HFFc6 (cell line): ENCODE data around the gene PRKACB. TPM values are rescaled to one million over a fixed set of nuclear protein-coding genes. Genes with fewer than 3 reads are reported as not detected.

ENCODE experiments used
- DNase-seq: peaks from one replicate; pipeline ENCODE4 v3.0.0-alpha.2; 2018
- H3K27ac Mint-ChIP-seq: 2 replicates; pipeline ENCODE4 v1.8.0; 2020; ENCODE audit warnings: mild to moderate bottlenecking, mixed read lengths
- H3K27me3 Mint-ChIP-seq: 2 replicates; pipeline ENCODE4 v1.8.0; 2021; ENCODE audit warnings: mild to moderate bottlenecking, moderate library complexity, mixed read lengths; ENCODE audit not compliant: insufficient read depth
- H3K36me3 Mint-ChIP-seq: 2 replicates; pipeline ENCODE4 v1.8.0; 2021; ENCODE audit warnings: low read depth, mixed read lengths
- H3K4me1 Mint-ChIP-seq: 2 replicates; pipeline ENCODE4 v1.8.0; 2020; ENCODE audit warnings: low read depth, mixed read lengths
- H3K4me3 Mint-ChIP-seq: 2 replicates; pipeline ENCODE4 v1.8.0; 2020; ENCODE audit warnings: mild to moderate bottlenecking, moderate library complexity, mixed read lengths
- H3K9me3 Mint-ChIP-seq: 2 replicates; pipeline ENCODE4 v1.8.0; 2020; ENCODE audit warnings: mild to moderate bottlenecking, mixed read lengths
- total RNA-seq, 6 experiments: library from RNA; stranded (reverse); fragmentation: NEBNext Ultra II Directional; extraction: Animal tissue kit (Norgen Biotek cat#: 25700); gene quantifications; 2 replicates in 1 of 6; 3 replicates in 5 of 6; pipeline ENCODE4 v1.2.3, GENCODE V29; 2021
- TF ChIP-seq, protein P1 (sequence below): fragments of 200-600 bp; sonication (generic); IDR thresholded peaks from 2 replicates; pipeline ENCODE4 v1.5.0; 2021; ENCODE audit warnings: antibody characterized with exemption, mild to moderate bottlenecking

The PRKACB gene
- total RNA-seq, 6 experiments from 2014 or later: 29.8 to 41.0 (median 36.7) TPM

DNA sequence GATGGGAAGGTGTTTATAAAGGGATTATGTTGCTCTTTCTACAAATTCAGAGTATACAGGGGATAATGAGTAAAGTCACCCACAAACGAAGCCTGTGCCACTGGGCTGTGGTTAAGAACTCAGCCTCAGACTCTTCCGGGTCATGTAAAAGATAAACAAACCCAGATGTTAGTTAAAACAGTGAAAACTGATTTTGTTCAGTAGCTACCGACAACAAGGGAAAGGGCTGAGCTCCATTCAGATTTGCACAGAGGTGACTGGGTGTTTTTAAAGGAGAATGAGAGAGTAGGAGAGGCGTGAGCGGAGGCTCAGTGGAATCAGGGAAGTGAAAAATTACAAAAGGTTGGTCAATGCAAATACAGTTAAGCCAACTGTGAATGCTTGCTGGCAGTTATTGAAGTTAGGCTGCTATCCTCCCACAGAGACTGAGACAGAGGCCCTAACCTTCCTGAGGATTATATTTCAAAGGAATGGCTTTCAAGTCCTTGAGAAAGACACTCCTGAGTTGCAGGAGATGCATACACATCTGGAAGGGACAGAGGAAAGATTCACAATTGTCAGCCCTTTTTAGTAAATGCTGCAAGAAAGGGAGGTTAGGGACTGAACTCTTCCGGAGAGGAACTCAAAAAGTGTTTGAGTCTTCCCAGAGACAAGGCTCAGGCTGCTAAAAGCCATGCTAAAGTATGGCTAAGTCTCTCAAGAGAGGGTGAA lies 127.5 kb downstream of the PRKACB start:
- Mint-ChIP-seq H3K27ac (no peak overlapping the region), H3K9me3 (no peaks in the 10 kb centered on the region), H3K4me1 (peaks cover 11% of the 10 kb centered on the region), H3K36me3 (no peaks in the 10 kb centered on the region), H3K27me3 (peaks cover 8% of the 10 kb centered on the region), H3K4me3 (no peak overlapping the region)
- DNase-seq: peak; percentile 18
- TF ChIP-seq, protein P1, sequence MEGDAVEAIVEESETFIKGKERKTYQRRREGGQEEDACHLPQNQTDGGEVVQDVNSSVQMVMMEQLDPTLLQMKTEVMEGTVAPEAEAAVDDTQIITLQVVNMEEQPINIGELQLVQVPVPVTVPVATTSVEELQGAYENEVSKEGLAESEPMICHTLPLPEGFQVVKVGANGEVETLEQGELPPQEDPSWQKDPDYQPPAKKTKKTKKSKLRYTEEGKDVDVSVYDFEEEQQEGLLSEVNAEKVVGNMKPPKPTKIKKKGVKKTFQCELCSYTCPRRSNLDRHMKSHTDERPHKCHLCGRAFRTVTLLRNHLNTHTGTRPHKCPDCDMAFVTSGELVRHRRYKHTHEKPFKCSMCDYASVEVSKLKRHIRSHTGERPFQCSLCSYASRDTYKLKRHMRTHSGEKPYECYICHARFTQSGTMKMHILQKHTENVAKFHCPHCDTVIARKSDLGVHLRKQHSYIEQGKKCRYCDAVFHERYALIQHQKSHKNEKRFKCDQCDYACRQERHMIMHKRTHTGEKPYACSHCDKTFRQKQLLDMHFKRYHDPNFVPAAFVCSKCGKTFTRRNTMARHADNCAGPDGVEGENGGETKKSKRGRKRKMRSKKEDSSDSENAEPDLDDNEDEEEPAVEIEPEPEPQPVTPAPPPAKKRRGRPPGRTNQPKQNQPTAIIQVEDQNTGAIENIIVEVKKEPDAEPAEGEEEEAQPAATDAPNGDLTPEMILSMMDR: no peak

DNA sequence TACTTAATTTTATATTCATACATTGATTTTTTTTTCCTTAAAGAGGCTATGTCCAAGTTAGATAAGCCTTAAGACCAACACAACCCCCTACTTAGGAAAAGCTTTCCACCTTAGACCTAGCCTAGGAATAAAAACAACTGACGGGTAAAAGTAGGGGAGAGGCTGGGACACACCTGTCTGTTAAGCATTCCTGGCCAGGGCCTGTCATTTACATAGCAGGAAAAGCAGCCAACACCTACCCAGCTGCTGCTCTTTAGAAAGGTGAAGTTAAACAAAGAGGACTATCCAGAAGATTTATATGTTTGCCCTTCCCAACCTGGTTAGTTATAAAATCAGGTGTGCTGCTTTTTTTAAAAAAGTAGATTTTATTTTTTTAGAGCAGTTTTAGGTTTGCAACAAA lies 128.3 kb downstream of the PRKACB start:
- Mint-ChIP-seq H3K9me3 (no peaks in the 10 kb centered on the region), H3K27me3 (peaks cover 10% of the 10 kb centered on the region), H3K36me3 (no peaks in the 10 kb centered on the region), H3K4me1 (peaks cover 11% of the 10 kb centered on the region), H3K4me3 (no peak overlapping the region), H3K27ac (no peak overlapping the region)
- TF ChIP-seq, protein P1: no peak
- DNase-seq: no peak

DNA sequence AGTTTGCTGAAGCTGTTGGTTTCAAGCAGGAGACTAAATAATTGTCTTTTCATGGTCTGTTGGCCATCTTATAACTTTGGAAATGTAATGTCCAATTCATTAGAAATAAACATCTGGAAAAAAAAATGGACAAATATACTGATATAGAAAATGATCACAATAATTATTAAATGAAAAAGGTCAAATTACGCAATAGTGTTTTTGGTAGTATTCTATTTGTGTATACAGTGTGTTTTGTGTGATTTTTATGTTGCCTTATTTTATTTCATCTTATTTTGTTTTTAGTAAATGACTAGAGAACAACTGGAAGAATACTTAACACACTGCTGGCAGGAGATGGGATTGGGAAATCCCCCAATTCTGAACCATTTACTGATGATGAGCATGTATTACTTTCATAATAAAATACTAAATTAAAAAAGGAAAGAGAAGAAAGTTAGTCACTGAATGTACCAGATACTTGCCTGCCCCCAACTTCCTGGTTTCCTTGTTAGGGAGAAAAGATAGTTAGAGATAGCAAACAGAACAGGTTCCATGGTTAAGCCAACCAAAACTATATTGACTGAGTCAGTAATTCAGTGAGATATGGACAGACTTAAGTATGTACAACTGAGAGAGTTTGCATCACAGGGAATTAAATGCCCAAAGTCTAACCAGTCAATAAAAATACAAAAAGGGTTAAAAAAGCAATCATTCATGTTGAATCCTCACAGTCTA lies 133.4 kb downstream of the PRKACB start:
- H3K4me1 Mint-ChIP-seq: peaks cover 14% of the 10 kb centered on the region
- H3K27me3 Mint-ChIP-seq: peaks cover 7% of the 10 kb centered on the region; the same call in 1 of the 2 replicates
- no peaks in the 10 kb centered on the region for H3K36me3 Mint-ChIP-seq
- TF ChIP-seq, protein P1: no peak
- no peak overlapping the region for H3K4me3 Mint-ChIP-seq
- H3K27ac Mint-ChIP-seq: no peak overlapping the region
- no peak for DNase-seq
- no peaks in the 10 kb centered on the region for H3K9me3 Mint-ChIP-seq

DNA sequence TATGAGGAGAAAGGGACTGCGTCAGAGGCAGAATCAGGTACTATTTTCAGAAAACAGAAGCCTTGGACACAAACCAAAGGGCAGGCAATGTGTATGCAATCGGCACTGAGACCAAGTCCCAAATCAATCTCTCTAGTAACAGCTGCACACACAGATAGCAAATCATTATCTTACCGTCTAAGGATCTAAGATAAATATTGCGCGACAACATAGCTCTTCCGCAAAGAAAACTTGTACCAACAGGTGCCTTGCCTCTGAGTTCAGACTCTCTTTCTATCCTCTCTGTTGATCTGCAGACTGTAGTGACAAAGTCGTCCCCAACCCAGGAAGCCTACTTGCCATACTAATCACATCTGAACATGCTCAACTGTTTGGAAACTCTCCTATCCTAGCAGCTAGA lies 134.8 kb downstream of the PRKACB start:
- peaks cover 20% of the 10 kb centered on the region for H3K4me1 Mint-ChIP-seq
- H3K4me3 Mint-ChIP-seq: no peak overlapping the region
- peaks cover 7% of the 10 kb centered on the region; the same call in 1 of the 2 replicates for H3K27me3 Mint-ChIP-seq
- no peaks in the 10 kb centered on the region for H3K36me3 Mint-ChIP-seq
- H3K27ac Mint-ChIP-seq: no peak overlapping the region
- DNase-seq: no peak
- TF ChIP-seq, protein P1: no peak
- H3K9me3 Mint-ChIP-seq: no peaks in the 10 kb centered on the region

DNA sequence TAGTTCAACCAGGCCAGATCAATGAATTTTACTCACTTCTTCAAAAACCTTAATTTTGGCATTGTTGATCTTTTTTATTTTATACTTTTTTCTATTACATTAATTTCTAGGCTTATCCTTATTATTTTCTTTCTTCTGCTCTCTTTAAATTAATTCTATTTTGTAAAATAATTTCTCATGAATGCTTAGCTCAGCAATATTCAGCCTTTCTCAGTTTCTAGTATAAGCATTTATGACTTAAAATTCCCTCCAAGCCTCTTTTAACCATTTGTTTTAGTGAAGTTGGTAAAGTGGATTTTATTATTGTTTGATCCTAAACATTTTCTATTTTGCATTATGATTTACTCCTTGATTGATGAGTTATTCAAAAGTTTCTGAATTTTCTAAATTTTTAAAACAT lies 136.8 kb downstream of the PRKACB start:
- no peaks in the 10 kb centered on the region for H3K36me3 Mint-ChIP-seq
- TF ChIP-seq, protein P1: no peak

More for the DNA sequence above, 136.8 kb downstream of the PRKACB start:
- Mint-ChIP-seq H3K27me3 (peaks cover 4% of the 10 kb centered on the region), H3K4me3 (no peak overlapping the region), H3K9me3 (no peaks in the 10 kb centered on the region), H3K27ac (no peak overlapping the region), H3K4me1 (peaks cover 36% of the 10 kb centered on the region)
- DNase-seq: no peak
